Amniotic stem cell (primary cell): ENCODE data around the gene PXK.

Experiments used
- DNase-seq: peaks from one replicate; lab custom pipeline; 2025; lab: John Stamatoyannopoulos, UW

PXK gene

GRCh38 chr3:58466899-58467563, 134.3 kb downstream of the PXK start:
- DNase-seq, result no peak

DNA sequence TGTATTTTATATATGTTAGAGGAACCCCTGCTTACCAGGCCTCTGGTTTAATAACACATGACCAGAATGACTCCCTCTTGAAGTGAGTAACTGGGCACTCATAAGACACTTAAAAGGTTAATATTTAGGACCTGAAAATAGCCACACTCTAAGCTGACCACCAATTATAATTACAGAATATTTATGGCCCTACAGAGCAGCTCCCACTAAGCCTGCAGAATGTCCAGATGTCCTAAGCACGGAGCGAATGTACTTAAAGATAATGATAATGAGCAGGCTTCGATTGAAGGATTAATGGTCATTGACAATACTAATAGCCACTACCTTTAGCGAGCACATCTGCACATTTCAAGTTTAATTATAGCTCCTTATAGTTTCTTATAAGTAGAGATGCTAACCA, 136.4 kb downstream of the PXK start:
- DNase-seq, result no peak

DNA sequence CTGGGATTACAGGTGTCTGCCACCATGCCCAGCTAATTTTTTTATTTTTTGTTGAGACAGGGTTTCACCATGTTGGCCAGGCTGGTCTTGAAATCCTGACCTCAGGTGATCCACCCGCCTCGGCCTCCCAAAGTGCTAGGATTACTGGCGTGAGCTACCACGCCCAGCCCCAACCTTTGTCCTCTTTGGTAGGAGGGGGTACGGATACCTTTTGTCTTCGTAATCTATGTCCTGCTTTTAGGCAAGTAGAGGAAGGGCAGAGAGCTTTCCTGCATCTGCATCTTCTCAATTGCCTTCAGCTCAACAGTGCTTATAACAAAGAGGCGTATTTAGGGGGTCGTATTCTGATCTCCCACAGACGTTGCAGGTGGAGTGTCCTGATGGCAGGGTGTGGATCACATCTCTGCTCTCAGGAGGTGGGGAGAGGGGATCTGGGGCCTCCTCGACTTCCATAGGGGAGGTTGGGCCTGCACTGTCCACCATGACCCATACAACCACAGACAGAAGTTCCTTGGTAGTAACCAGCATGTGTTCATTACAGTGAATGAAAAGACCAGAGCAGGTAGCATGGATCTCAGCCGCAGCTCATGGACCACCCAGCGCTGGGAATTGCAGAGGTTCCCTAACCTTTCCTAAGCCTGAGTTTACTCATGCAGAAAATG, 137.8 kb downstream of the PXK start:
- DNase-seq, result no peak

GRCh38 chr3:58471025-58471887, 138.6 kb downstream of the PXK start:
- DNase-seq, result peak; percentile 35

- DNase-seq, result no peak
Observed at GRCh38 chr3:58473275-58473674, 140.6 kb downstream of the PXK start.

DNA sequence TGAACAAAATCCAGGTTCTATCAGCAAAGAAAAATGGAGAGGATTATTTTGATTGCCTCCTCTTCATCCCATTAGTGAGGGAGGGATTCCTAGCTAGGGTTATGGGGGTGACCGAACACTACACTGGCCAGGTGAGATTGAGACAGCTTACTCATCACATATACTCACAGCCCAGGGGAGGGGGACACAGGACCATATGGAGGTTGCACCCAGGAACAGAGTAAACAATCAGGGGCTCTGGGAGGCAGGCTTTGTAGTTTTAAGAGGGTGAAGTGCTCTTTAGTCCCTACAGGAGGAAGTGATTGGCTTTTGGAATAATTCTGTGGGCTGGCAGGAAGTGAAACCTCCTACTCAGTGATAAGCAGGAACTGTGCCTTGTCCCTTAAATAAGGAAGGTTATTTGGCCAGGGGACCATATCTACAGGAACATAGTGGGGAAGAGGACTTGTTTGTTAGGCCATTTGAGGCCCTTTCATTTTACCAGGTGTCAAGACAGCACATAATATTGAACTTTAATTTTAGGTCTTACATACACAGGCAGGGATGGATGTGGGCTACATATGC, 141.7 kb downstream of the PXK start:
- DNase-seq, result no peak

DNA sequence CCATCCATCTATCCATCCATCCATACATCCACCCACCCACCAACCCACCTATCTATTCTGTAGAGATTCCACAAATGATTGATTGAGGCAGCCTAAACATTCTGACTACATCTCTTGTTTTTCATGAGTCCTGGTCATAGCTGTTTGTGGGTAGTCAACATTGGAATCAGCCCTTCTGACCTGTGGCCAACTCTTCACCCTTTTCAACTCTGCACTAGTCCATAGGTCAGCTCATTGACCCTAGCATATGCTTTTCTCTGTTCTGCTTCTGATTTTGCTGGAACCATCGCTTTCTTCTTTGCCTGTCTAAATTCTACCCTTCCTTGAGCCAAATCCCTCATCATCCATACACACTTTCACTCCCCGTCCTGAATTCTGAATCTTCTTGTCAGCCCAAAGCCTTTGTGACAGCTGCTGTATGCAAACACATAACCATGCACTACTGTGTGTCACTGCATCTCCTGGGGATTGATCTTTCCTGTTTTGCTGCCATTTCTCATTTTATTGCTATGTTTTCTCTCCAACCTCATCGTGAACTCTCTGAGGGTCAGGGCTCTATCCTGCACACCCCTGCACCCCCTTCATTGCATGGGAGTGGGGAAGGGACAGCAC, 142.4 kb downstream of the PXK start:
- no peak for DNase-seq
